HL-60 (cell line): ENCODE results near the gene GPR183.

Source experiments
- CTCF ChIP-seq: IDR thresholded peaks from one replicate; pipeline ENCODE4 v1.5.1; 2011; ENCODE audit warnings: low read length, control low read depth, inconsistent platforms; ENCODE audit not compliant: insufficient read depth
- POLR2AphosphoS5 ChIP-seq: IDR thresholded peaks from 2 replicates; pipeline ENCODE4 v1.6.1; 2012; ENCODE audit warnings: low read depth

- no peak for TF ChIP-seq CTCF
- no peak for TF ChIP-seq POLR2AphosphoS5
These were observed 38.1 kb upstream of the GPR183 start for GRCh38 chr13:99345345-99345744.
